Endothelial cell of umbilical vein (primary cell): ENCODE data around the gene ARHGAP45.

Experiments
- EZH2 ChIP-seq: IDR thresholded peaks from 2 replicates; pipeline ENCODE4 v1.6.1; 2012; ENCODE audit warnings: borderline replicate concordance, low read depth, mild to moderate bottlenecking, moderate library complexity, low read length, inconsistent platforms; ENCODE audit not compliant: severe bottlenecking
- GATA2 ChIP-seq: IDR thresholded peaks from 2 replicates; pipeline ENCODE4 v1.7.0; 2011; ENCODE audit warnings: low read depth, mild to moderate bottlenecking, moderate library complexity, mixed read lengths, low read length; ENCODE audit not compliant: insufficient read length, insufficient read depth
- JUN ChIP-seq: IDR thresholded peaks from 2 replicates; pipeline ENCODE4 v1.6.1; 2011; ENCODE audit warnings: borderline replicate concordance, low read depth; ENCODE audit not compliant: insufficient read length, insufficient read depth
- MYC ChIP-seq: IDR thresholded peaks from one replicate; pipeline ENCODE4 v1.6.1; 2011; ENCODE audit warnings: mild to moderate bottlenecking, low read depth, low read length
- POLR2A ChIP-seq: IDR thresholded peaks from 2 replicates; pipeline ENCODE4 v1.6.1; 2012; ENCODE audit warnings: low read depth, mild to moderate bottlenecking, control low read depth, low read length
- POLR2AphosphoS5 ChIP-seq: IDR thresholded peaks from 2 replicates; pipeline ENCODE4 v1.6.1; 2012; ENCODE audit warnings: low read depth, mild to moderate bottlenecking, control low read depth, low read length, moderate library complexity; ENCODE audit not compliant: insufficient read depth
- TF ChIP-seq, protein P1 (sequence below), 2 donors: IDR thresholded peaks; 1 replicate in 1 of 2; 2 replicates in 1 of 2; pipeline ENCODE4 v1.5.1; 2011; ENCODE audit warnings: low read length in 2 of 2, mild to moderate bottlenecking in 2 of 2, moderate library complexity in 2 of 2, control low read depth in 1 of 2, inconsistent platforms in 1 of 2, low read depth in 1 of 2; ENCODE audit not compliant: insufficient read depth in 1 of 2; ENCODE audit errors: extremely low read depth in 1 of 2
- TF ChIP-seq, protein P2 (sequence below): IDR thresholded peaks from 2 replicates; pipeline ENCODE4 v1.6.1; 2011; ENCODE audit not compliant: insufficient read depth, insufficient read length

DNA sequence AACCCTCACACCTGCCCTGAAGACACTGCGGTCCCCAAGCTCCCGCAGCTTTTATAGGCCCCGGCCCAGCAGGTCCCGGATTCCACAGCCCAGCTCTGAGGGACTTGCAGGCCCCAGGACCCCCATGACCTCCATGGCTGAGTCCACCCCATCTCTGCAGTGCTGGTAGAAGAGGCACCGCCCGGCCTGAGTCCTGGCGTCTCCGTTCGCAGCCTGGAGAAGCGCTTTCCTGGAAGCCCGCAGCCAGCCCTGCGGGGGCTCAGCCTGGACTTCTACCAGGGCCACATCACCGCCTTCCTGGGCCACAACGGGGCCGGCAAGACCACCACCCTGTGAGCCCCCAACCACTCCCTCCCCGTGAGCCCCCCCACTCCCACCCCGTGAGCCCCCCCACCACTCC is 17.9 kb upstream of the ARHGAP45 start:
- TF ChIP-seq MYC = no peak
- TF ChIP-seq, protein P1, sequence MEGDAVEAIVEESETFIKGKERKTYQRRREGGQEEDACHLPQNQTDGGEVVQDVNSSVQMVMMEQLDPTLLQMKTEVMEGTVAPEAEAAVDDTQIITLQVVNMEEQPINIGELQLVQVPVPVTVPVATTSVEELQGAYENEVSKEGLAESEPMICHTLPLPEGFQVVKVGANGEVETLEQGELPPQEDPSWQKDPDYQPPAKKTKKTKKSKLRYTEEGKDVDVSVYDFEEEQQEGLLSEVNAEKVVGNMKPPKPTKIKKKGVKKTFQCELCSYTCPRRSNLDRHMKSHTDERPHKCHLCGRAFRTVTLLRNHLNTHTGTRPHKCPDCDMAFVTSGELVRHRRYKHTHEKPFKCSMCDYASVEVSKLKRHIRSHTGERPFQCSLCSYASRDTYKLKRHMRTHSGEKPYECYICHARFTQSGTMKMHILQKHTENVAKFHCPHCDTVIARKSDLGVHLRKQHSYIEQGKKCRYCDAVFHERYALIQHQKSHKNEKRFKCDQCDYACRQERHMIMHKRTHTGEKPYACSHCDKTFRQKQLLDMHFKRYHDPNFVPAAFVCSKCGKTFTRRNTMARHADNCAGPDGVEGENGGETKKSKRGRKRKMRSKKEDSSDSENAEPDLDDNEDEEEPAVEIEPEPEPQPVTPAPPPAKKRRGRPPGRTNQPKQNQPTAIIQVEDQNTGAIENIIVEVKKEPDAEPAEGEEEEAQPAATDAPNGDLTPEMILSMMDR (IDR thresholded peaks at IDR 0.05; ENCODE audit: extremely low read depth in 1 of 2, insufficient read depth in 1 of 2, low read depth in 1 of 2, low read length in 2 of 2) = no peak
- TF ChIP-seq EZH2 = no peak
- TF ChIP-seq POLR2A = no peak
- TF ChIP-seq, protein P2, sequence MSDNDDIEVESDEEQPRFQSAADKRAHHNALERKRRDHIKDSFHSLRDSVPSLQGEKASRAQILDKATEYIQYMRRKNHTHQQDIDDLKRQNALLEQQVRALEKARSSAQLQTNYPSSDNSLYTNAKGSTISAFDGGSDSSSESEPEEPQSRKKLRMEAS = no peak
- TF ChIP-seq POLR2AphosphoS5 = no peak
- TF ChIP-seq JUN = no peak
- no peak for TF ChIP-seq GATA2
